ENCODE measurements around the gene CHPF2. TPM values are rescaled to one million over a fixed set of nuclear protein-coding genes. Genes with fewer than 3 reads are reported as not detected.

Gene CHPF2
- total and polyA plus RNA-seq, 11 donors = 11.4 to 31.9 (median 18.3) TPM

GRCh38 chr7:151275813-151276577, 43.7 kb downstream of the CHPF2 start:
- Histone ChIP-seq H3K4me3 (peak overlapping the region in 2 of 12 donors; percentile 51 to 52), H3K27ac (peak overlapping the region in 1 of 12 donors; percentile 16)

DNA sequence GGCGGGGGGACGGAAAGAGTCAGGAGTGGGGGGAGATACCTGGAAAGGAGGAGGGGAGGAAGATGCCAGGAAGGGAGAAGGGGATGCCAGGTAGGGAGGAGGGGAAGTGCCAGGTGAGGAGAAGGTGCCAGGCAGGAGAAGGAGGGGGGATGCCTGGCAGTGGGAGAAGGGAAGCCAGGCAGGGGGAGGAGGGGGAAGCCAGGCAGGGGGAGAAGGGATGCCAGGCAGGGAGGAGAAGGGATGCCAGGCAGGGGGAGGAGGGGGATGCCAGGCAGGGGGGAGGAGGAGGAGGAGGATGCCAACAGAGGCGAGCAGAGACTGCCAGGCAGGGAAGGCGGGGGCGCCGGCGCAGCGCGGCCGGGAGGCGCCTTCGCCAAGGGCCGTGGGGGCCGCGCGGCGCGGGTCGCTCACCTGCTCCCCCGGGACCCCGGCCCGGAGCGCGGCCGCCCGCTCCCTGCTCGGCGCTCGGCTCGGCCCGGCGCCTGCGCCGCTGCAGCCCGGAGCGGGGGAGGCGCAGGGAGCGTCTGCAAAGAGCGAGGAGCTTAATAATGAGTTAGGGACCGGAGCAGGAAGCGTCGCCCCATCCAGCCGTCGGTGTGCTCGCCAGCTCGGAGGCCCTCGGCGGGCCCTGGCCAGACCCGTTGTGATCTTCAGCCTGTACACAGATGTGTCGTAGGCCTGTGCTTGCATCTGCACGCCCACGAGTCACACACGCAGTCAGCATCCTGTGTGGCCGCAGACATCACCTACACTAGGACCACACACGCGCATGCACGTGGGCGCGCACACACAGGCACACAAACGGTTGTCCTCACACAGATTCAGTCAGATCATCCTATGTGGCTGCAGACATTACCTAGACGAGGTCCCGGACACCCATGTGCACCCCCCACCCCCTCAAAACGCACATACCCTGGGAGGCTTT, 44.6 kb downstream of the CHPF2 start:
- WGBS, 4 donors = 4 to 14% (median 7%) methylated on average over 22 to 63 of the region's 63 CpGs
- H3K27me3 ChIP-seq = peaks cover 0 to 21% (median 3%) of the 10 kb centered on the region in 9 donors
- H3K27ac ChIP-seq = no peak overlapping the region
- peak overlapping the region in 10 of 12 donors; percentile 35 to 57 (median 49) for H3K4me3 ChIP-seq
- no peaks in the 10 kb centered on the region for H3K36me3 ChIP-seq
- TF ChIP-seq POLR2A (IDR thresholded peaks at IDR 0.05) = no peak
- TF ChIP-seq, protein P1, sequence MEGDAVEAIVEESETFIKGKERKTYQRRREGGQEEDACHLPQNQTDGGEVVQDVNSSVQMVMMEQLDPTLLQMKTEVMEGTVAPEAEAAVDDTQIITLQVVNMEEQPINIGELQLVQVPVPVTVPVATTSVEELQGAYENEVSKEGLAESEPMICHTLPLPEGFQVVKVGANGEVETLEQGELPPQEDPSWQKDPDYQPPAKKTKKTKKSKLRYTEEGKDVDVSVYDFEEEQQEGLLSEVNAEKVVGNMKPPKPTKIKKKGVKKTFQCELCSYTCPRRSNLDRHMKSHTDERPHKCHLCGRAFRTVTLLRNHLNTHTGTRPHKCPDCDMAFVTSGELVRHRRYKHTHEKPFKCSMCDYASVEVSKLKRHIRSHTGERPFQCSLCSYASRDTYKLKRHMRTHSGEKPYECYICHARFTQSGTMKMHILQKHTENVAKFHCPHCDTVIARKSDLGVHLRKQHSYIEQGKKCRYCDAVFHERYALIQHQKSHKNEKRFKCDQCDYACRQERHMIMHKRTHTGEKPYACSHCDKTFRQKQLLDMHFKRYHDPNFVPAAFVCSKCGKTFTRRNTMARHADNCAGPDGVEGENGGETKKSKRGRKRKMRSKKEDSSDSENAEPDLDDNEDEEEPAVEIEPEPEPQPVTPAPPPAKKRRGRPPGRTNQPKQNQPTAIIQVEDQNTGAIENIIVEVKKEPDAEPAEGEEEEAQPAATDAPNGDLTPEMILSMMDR (IDR thresholded peaks at IDR 0.05) = no peak
- ATAC-seq (peak in 3 of 4 donors; percentile 66 to 82 (median 71)), DNase-seq (peak; percentile 41 to 77 (median 64))
- intact Hi-C loops (cut with DNase I) = no loop called here
- H3K4me1 ChIP-seq = peaks cover 0 to 39% (median 4%) of the 10 kb centered on the region in 12 donors
- H3K9me3 ChIP-seq = no peaks in the 10 kb centered on the region

More at GRCh38 chr7:151275813-151276577, 43.7 kb downstream of the CHPF2 start:
- Histone ChIP-seq H3K27me3 (peaks cover 0 to 12% (median 0%) of the 10 kb centered on the region in 9 donors), H3K4me1 (peaks cover 0 to 49% (median 4%) of the 10 kb centered on the region in 12 donors), H3K36me3 (no peaks in the 10 kb centered on the region), H3K9me3 (no peaks in the 10 kb centered on the region)
- TF ChIP-seq POLR2A (IDR thresholded peaks at IDR 0.05) = no peak
- TF ChIP-seq, protein P1 (IDR thresholded peaks at IDR 0.05) = no peak
- DNase-seq (no peak), ATAC-seq (no peak)
- 28 to 36% (median 33%) methylated on average over 10 of the region's 10 CpGs for WGBS, 4 donors
- intact Hi-C loops (cut with DNase I) = no loop called here

GRCh38 chr7:151277631-151278030, 45.3 kb downstream of the CHPF2 start:
- TF ChIP-seq POLR2A (IDR thresholded peaks at IDR 0.05) = no peak
- TF ChIP-seq, protein P1 (IDR thresholded peaks at IDR 0.05) = no peak
- WGBS, 4 donors = 63 to 68% (median 66%) methylated on average over 6 to 8 of the region's 8 CpGs

More at GRCh38 chr7:151277631-151278030, 45.3 kb downstream of the CHPF2 start:
- ATAC-seq (no peak), DNase-seq (no peak)
- Histone ChIP-seq H3K36me3 (no peaks in the 10 kb centered on the region), H3K9me3 (no peaks in the 10 kb centered on the region), H3K27ac (no peak overlapping the region), H3K4me3 (peak overlapping the region in 5 of 12 donors; percentile 35 to 57 (median 51)), H3K4me1 (peaks cover 0 to 32% (median 4%) of the 10 kb centered on the region in 12 donors), H3K27me3 (peaks cover 0 to 28% (median 3%) of the 10 kb centered on the region in 9 donors)
- intact Hi-C loops (cut with DNase I) = no loop called here
